GM18526 (cell line): ENCODE data around the gene AFF1.

Experiments
- POLR2A ChIP-seq: IDR thresholded peaks from 3 replicates; pipeline ENCODE4 v1.6.1; 2011; ENCODE audit not compliant: insufficient read length; ENCODE audit errors: extremely low read depth

Gene AFF1

GRCh38 chr4:86939729-86940575 lies 5.1 kb downstream of the AFF1 start:
- no peak for TF ChIP-seq POLR2A

- no peak for TF ChIP-seq POLR2A
Measured at GRCh38 chr4:86940920-86941460, 6.2 kb downstream of the AFF1 start.

- TF ChIP-seq POLR2A, result no peak
Measured at GRCh38 chr4:86942185-86942666, 7.4 kb downstream of the AFF1 start.

- no peak for TF ChIP-seq POLR2A
Measured at GRCh38 chr4:86944964-86945781, 10.4 kb downstream of the AFF1 start.

GRCh38 chr4:86946868-86947500 lies 12.2 kb downstream of the AFF1 start:
- no peak for TF ChIP-seq POLR2A

GRCh38 chr4:86947501-86948120 lies 12.8 kb downstream of the AFF1 start:
- no peak for TF ChIP-seq POLR2A

GRCh38 chr4:86948276-86948675 lies 13.5 kb downstream of the AFF1 start:
- no peak for TF ChIP-seq POLR2A

- no peak for TF ChIP-seq POLR2A
Measured at GRCh38 chr4:86950831-86951525, 16.2 kb downstream of the AFF1 start.

GRCh38 chr4:86955888-86956451 lies 21.2 kb downstream of the AFF1 start:
- TF ChIP-seq POLR2A, result no peak

- TF ChIP-seq POLR2A, result no peak
Measured at GRCh38 chr4:86957215-86957614, 22.4 kb downstream of the AFF1 start.

GRCh38 chr4:86959588-86960500 lies 25.0 kb downstream of the AFF1 start:
- TF ChIP-seq POLR2A, result no peak

- TF ChIP-seq POLR2A, result no peak
Measured at GRCh38 chr4:86960557-86960961, 25.7 kb downstream of the AFF1 start.

- no peak for TF ChIP-seq POLR2A
Measured at GRCh38 chr4:86961116-86961515, 26.3 kb downstream of the AFF1 start.
